SK-N-SH treated with all-trans-retinoic acid at 6 μM for 48 hours (cell line): ENCODE measurements around the gene SLC18A2.

Experiments used
- ATAC-seq: fragments of 200-7000 bp; cut with Tn5 transposase; 3 replicates; pipeline ENCODE4 v1.9.1; 2020; ENCODE audit warnings: mild to moderate bottlenecking, moderate library complexity
- ARNTL ChIP-seq: fragments of 450-650 bp; formaldehyde crosslinking; IDR thresholded peaks from 2 replicates; pipeline ENCODE4 v1.5.0; 2020; ENCODE audit warnings: low read depth, mild to moderate bottlenecking, moderate library complexity, borderline replicate concordance
- BACH2 ChIP-seq: fragments of 250-450 bp; sonication (Bioruptor Pico); IDR thresholded peaks from 2 replicates; pipeline ENCODE4 v1.9.0; 2021; ENCODE audit warnings: mild to moderate bottlenecking, borderline replicate concordance
- CSDC2 ChIP-seq: fragments of 250-450 bp; sonication (Bioruptor Pico); IDR thresholded peaks from 2 replicates; pipeline ENCODE4 v1.5.0; 2020; ENCODE audit warnings: mild to moderate bottlenecking, moderate library complexity
- ESRRG ChIP-seq: fragments of 250-450 bp; sonication (Bioruptor Pico); IDR thresholded peaks from 2 replicates; pipeline ENCODE4 v1.6.1; 2021; ENCODE audit warnings: mild to moderate bottlenecking
- GLIS3 ChIP-seq: fragments of 250-450 bp; sonication (Bioruptor Pico); IDR thresholded peaks from 2 replicates; pipeline ENCODE4 v1.5.0; 2020; ENCODE audit warnings: mild to moderate bottlenecking, moderate library complexity
- ISL1 ChIP-seq: fragments of 250-450 bp; sonication (Bioruptor Pico); IDR thresholded peaks from 2 replicates; pipeline ENCODE4 v2.1.2; 2022; ENCODE audit warnings: mild to moderate bottlenecking, moderate library complexity
- OSR1 ChIP-seq: fragments of 250-450 bp; sonication (Bioruptor Pico); IDR thresholded peaks from 2 replicates; pipeline ENCODE4 v1.8.0; 2022; ENCODE audit warnings: moderate library complexity, mild to moderate bottlenecking, inconsistent platforms
- PPARA ChIP-seq: fragments of 250-450 bp; sonication (Bioruptor Pico); IDR thresholded peaks from 2 replicates; pipeline ENCODE4 v1.5.0; 2020; ENCODE audit warnings: mild to moderate bottlenecking, borderline replicate concordance
- RARB ChIP-seq: fragments of 250-450 bp; sonication (Bioruptor Pico); IDR thresholded peaks from 2 replicates; pipeline ENCODE4 v1.8.0; 2021; ENCODE audit warnings: mild to moderate bottlenecking, moderate library complexity
- SNAI2 ChIP-seq: fragments of 250-450 bp; sonication (Bioruptor Pico); IDR thresholded peaks from 2 replicates; pipeline ENCODE4 v1.5.0; 2020; ENCODE audit warnings: mild to moderate bottlenecking, moderate library complexity
- TOX ChIP-seq: fragments of 250-450 bp; sonication (Bioruptor Pico); IDR thresholded peaks from 2 replicates; pipeline ENCODE4 v1.8.0; 2021; ENCODE audit warnings: mild to moderate bottlenecking, moderate library complexity, borderline replicate concordance
- ZC3H10 ChIP-seq: fragments of 250-450 bp; sonication (Bioruptor Pico); IDR thresholded peaks from 2 replicates; pipeline ENCODE4 v1.5.1; 2021; ENCODE audit warnings: mild to moderate bottlenecking, moderate library complexity
- ZFP30 ChIP-seq: fragments of 450-650 bp; formaldehyde crosslinking; IDR thresholded peaks from 2 replicates; pipeline ENCODE4 v1.5.0; 2022; ENCODE audit warnings: mild to moderate bottlenecking, moderate library complexity
- ZNF70 ChIP-seq: fragments of 450-650 bp; formaldehyde crosslinking; IDR thresholded peaks from 2 replicates; pipeline ENCODE4 v1.5.0; 2020; ENCODE audit warnings: mild to moderate bottlenecking, moderate library complexity
- ZNF8 ChIP-seq: fragments of 450-650 bp; formaldehyde crosslinking; IDR thresholded peaks from 2 replicates; pipeline ENCODE4 v1.5.0; 2020; ENCODE audit warnings: mild to moderate bottlenecking, moderate library complexity
- TF ChIP-seq, protein P1 (sequence below): fragments of 250-450 bp; sonication (Bioruptor Pico); IDR thresholded peaks from 2 replicates; pipeline ENCODE4 v1.8.0; 2020; ENCODE audit warnings: mild to moderate bottlenecking, moderate library complexity, borderline replicate concordance
- TF ChIP-seq, protein P2 (sequence below): fragments of 250-450 bp; sonication (Bioruptor Pico); IDR thresholded peaks from 2 replicates; pipeline ENCODE4 v1.5.1; 2020; ENCODE audit warnings: low read depth, mild to moderate bottlenecking, moderate library complexity
- TF ChIP-seq, protein P3 (sequence below): fragments of 250-450 bp; sonication (Bioruptor Pico); IDR thresholded peaks from 2 replicates; pipeline ENCODE4 v1.5.0; 2020; ENCODE audit warnings: mild to moderate bottlenecking, moderate library complexity

The SLC18A2 gene

DNA sequence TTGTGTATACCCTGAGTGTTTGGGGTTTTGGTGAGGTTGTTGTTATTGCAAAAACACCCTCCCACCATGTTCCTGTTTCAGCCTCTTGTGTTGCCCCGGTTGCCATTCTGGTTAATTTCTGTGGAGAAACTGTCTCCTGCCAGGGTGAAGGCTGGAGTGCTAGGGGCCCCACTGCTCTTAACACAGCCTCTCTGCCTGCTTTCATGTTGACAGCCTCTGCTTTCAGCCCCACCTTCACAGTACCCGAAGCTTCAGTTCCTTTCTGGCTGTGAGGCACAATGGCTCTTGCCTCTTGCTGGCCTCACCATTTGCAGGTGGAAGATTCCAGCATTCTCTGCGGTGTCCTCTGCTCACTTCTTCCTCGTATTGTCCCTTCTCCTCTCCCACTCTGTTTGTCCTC is 19.2 kb downstream of the SLC18A2 start:
- TF ChIP-seq, protein P1, sequence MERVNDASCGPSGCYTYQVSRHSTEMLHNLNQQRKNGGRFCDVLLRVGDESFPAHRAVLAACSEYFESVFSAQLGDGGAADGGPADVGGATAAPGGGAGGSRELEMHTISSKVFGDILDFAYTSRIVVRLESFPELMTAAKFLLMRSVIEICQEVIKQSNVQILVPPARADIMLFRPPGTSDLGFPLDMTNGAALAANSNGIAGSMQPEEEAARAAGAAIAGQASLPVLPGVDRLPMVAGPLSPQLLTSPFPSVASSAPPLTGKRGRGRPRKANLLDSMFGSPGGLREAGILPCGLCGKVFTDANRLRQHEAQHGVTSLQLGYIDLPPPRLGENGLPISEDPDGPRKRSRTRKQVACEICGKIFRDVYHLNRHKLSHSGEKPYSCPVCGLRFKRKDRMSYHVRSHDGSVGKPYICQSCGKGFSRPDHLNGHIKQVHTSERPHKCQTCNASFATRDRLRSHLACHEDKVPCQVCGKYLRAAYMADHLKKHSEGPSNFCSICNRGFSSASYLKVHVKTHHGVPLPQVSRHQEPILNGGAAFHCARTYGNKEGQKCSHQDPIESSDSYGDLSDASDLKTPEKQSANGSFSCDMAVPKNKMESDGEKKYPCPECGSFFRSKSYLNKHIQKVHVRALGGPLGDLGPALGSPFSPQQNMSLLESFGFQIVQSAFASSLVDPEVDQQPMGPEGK (CRISPR knock-in tag), result no peak
- no peak for TF ChIP-seq CSDC2 (CRISPR knock-in tag)
- ATAC-seq, result no peak

DNA sequence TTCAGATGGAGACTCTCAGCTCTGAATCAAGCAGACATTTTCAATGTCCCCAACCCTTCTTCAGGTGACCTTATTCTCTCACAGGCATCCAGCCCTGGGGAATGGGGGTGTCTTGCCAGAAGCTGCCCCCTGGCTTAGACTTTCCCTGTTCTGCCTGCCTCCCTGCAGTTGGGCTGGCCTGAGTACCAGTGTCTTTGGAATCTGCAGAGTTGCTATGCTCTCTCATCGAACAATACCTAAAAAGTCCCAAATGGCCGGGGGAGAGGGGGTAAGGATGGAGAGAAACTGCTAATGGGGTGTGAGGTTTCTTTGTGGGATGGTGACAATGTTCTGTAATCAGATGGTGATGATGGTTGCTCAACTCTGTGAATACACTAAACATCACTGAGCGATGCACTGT is 20.6 kb downstream of the SLC18A2 start:
- TF ChIP-seq RARB (CRISPR knock-in tag) (no peak), ZFP30 (CRISPR knock-in tag) (no peak), SNAI2 (CRISPR knock-in tag) (no peak), ZC3H10 (no peak), BACH2 (CRISPR knock-in tag) (no peak), ZNF70 (CRISPR knock-in tag) (no peak)
- TF ChIP-seq, protein P2, sequence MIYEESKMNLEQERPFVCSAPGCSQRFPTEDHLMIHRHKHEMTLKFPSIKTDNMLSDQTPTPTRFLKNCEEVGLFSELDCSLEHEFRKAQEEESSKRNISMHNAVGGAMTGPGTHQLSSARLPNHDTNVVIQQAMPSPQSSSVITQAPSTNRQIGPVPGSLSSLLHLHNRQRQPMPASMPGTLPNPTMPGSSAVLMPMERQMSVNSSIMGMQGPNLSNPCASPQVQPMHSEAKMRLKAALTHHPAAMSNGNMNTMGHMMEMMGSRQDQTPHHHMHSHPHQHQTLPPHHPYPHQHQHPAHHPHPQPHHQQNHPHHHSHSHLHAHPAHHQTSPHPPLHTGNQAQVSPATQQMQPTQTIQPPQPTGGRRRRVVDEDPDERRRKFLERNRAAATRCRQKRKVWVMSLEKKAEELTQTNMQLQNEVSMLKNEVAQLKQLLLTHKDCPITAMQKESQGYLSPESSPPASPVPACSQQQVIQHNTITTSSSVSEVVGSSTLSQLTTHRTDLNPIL, result no peak
- no peak for ATAC-seq

DNA sequence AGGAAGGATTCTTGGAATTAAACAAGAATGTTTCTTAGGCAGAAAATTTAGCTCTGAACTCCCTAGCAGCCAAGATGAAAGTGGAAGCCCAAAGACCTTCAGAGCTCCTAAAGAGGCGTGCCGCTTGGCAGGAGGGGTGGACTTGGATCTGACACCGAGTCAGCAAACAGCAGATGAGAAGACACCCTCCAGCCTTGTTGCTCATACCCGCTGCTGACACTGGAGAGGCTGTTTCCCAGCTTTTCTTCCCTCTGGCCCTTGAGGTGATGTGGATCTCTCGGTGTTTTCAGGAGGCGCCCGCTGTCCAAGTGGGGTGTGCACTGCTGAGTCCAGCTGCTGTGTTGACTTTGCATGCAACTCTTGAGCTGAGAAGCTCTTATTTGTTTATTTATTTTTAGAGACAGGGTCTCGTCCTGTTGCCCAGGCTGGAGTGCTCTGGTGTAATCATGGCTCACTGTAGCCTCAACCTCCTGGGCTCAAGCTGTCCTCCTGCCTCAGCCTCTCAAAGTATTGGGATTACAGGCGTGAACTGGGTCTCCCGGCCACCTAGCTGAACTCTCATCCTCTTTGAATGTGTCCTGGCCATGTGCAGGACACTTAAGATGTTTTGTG is 21.5 kb downstream of the SLC18A2 start:
- no peak for ATAC-seq
- TF ChIP-seq ZC3H10 (no peak), SNAI2 (CRISPR knock-in tag) (no peak), GLIS3 (CRISPR knock-in tag) (no peak), TOX (no peak), ESRRG (CRISPR knock-in tag) (no peak), CSDC2 (CRISPR knock-in tag) (no peak)
- TF ChIP-seq, protein P3, sequence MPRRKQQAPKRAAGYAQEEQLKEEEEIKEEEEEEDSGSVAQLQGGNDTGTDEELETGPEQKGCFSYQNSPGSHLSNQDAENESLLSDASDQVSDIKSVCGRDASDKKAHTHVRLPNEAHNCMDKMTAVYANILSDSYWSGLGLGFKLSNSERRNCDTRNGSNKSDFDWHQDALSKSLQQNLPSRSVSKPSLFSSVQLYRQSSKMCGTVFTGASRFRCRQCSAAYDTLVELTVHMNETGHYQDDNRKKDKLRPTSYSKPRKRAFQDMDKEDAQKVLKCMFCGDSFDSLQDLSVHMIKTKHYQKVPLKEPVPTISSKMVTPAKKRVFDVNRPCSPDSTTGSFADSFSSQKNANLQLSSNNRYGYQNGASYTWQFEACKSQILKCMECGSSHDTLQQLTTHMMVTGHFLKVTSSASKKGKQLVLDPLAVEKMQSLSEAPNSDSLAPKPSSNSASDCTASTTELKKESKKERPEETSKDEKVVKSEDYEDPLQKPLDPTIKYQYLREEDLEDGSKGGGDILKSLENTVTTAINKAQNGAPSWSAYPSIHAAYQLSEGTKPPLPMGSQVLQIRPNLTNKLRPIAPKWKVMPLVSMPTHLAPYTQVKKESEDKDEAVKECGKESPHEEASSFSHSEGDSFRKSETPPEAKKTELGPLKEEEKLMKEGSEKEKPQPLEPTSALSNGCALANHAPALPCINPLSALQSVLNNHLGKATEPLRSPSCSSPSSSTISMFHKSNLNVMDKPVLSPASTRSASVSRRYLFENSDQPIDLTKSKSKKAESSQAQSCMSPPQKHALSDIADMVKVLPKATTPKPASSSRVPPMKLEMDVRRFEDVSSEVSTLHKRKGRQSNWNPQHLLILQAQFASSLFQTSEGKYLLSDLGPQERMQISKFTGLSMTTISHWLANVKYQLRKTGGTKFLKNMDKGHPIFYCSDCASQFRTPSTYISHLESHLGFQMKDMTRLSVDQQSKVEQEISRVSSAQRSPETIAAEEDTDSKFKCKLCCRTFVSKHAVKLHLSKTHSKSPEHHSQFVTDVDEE (CRISPR knock-in tag), result no peak
- TF ChIP-seq, protein P2, result no peak

DNA sequence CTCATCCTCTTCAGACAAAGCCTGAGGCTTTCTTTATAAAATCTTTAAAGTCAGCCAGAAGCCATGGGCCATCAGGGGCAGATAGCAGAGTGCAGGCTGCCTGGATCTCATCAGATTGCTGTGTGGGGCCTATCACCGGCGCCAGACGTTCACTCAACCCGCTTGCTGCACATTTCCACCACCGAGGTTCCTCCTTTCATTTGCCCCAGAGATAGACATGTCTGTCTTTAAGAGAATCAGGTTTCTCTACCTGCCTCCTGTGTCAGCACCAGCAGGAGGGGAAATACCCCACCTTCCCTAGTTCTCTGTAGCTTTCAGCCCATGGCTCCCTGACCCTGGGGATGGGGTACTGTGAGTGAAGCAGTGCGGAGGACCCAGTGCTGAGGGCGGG is 22.0 kb downstream of the SLC18A2 start:
- TF ChIP-seq, protein P3 (CRISPR knock-in tag), result no peak
- TF ChIP-seq PPARA (CRISPR knock-in tag) (no peak), ARNTL (CRISPR knock-in tag) (no peak), TOX (no peak), SNAI2 (CRISPR knock-in tag) (no peak), ESRRG (CRISPR knock-in tag) (no peak), OSR1 (CRISPR knock-in tag) (no peak), ISL1 (CRISPR knock-in tag) (no peak), ZNF8 (no peak)
- TF ChIP-seq, protein P1 (CRISPR knock-in tag), result no peak
- TF ChIP-seq, protein P2, result no peak
- no peak for ATAC-seq
